ENCODE results near the gene ACTRT2. TPM values are rescaled to one million over a fixed set of nuclear protein-coding genes. Genes with fewer than 3 reads are reported as not detected.

Gene ACTRT2
- total RNA-seq, 1 donor from 2014 or later: not detected

DNA sequence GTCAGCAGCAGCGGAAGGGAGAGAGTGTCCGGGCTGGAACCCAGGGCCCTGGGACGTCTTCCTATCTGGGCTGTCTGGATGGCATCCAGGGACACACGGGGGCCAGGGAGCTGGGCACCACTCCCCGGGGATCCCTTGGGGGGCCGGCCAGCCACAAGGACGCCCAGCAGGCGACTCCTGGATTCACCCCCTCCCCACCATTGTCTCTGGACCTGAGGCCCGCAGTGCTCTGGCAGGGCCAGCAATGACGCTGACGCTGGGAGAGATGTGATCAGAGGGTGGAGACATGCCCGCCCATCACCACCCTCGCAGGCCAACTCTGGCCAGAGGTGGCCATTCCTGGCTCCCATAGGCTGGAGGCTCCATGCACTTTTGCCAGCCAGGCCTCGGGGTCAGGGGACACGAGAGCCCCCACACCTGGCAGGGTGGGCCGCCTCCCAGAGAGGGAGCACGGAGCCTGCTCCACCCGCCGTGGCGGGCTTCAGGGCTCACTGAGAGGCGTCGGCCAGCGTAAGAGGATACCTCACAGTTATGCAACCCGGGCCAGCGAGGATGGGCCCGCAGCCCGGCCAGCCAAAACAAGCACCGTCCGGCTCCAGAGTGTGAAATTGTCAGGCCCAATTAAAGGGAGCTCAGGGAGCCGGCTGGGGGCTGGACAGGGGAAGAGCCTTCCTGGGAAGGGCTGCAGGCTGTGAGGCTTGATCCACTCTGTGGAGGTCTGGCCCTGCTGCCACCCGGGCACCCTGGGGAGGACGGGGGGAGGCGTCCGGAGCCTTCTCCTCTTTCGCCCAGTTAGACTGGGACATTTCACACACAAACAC lies 10.3 kb downstream of the ACTRT2 start:
- Mint-ChIP-seq H3K36me3 (ENCODE audit: low read depth, unreplicated experiment) (no peaks in the 10 kb centered on the region), H3K9me3 (ENCODE audit: unreplicated experiment) (no peaks in the 10 kb centered on the region), H3K4me1 (ENCODE audit: unreplicated experiment) (peaks cover 5% of the 10 kb centered on the region), H3K27me3 (ENCODE audit: unreplicated experiment) (no peaks in the 10 kb centered on the region), H3K27ac (ENCODE audit: unreplicated experiment) (no peak overlapping the region), H3K4me3 (ENCODE audit: unreplicated experiment) (no peak overlapping the region)
- no peak for DNase-seq (ENCODE audit: low spot score)
- TF ChIP-seq, protein P1, sequence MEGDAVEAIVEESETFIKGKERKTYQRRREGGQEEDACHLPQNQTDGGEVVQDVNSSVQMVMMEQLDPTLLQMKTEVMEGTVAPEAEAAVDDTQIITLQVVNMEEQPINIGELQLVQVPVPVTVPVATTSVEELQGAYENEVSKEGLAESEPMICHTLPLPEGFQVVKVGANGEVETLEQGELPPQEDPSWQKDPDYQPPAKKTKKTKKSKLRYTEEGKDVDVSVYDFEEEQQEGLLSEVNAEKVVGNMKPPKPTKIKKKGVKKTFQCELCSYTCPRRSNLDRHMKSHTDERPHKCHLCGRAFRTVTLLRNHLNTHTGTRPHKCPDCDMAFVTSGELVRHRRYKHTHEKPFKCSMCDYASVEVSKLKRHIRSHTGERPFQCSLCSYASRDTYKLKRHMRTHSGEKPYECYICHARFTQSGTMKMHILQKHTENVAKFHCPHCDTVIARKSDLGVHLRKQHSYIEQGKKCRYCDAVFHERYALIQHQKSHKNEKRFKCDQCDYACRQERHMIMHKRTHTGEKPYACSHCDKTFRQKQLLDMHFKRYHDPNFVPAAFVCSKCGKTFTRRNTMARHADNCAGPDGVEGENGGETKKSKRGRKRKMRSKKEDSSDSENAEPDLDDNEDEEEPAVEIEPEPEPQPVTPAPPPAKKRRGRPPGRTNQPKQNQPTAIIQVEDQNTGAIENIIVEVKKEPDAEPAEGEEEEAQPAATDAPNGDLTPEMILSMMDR (IDR thresholded peaks at IDR 0.05; ENCODE audit: unreplicated experiment): no peak

DNA sequence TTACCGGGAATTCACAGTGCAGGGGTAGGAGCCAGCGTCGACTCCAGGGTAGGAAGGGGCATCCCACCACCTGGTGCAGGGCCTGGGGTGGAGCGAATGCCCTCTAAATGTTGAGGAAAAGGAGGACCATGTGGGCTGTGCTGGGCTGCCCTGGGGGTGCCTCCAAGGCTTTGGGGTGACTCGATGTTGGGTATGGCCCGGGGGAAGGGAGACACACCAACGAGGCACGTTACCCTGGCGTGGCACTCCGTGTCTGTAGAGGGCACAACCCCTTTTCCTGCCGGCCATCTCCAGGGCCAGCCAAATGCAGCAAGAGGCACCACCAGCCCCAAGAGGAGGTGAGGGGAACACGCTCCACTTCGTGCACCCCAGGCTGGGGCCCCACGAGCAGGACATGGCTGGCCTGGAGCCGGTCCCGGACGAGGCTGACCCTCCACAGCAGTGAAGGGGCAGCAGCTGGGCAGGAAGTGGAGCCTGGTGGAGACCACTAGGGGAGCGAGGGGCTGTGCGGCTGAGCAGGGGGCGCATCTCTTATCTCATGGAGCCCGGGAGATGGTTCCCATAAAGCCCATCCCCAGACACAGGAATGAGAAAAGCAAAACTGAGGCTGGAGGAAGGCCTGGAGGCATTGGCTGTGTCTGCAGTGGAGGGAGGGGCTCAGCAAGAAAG lies 11.2 kb downstream of the ACTRT2 start:
- no peak for DNase-seq (ENCODE audit: low spot score)
- H3K4me3 Mint-ChIP-seq (ENCODE audit: unreplicated experiment): no peak overlapping the region
- no peaks in the 10 kb centered on the region for H3K27me3 Mint-ChIP-seq (ENCODE audit: unreplicated experiment)
- H3K36me3 Mint-ChIP-seq (ENCODE audit: low read depth, unreplicated experiment): no peaks in the 10 kb centered on the region
- TF ChIP-seq, protein P1 (IDR thresholded peaks at IDR 0.05; ENCODE audit: unreplicated experiment): no peak
- H3K27ac Mint-ChIP-seq (ENCODE audit: unreplicated experiment): no peak overlapping the region
- H3K4me1 Mint-ChIP-seq (ENCODE audit: unreplicated experiment): peaks cover 5% of the 10 kb centered on the region
- H3K9me3 Mint-ChIP-seq (ENCODE audit: unreplicated experiment): no peaks in the 10 kb centered on the region

DNA sequence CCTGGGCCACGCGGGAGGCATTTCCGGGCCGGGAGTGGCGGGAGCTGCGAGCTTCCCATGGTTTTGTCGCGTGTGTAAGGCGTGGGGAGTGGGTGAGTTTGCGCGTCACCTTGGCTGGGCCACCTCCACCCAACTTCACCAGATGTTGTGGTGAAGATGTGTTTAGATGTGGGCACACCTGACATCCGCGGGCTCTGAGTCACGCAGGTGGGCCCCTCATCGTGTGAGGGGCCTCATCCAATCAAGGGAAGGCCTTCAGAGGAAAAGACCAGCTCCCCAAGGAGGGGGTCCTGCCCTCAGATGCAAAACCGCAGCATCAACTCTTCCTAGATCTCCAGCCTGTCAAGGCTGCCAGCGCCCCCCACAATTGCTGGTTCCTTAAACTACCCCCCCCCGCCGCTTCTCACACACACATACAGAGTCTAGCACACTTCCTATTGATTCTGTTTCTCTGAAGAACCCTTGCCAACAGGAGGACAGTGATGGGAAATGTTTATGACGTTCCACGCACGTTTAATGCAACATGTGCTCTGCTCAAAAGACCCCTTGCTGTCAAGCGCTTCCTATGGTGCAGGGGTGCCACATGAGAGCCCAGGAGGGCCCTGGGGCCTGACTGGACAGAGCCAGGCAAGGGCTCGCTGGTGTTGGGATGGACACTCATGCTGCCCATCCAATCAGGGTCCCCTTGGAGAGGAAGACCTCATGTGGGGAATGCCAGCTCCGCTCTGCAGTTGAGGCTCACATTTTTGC lies 11.9 kb downstream of the ACTRT2 start:
- no peak for DNase-seq (ENCODE audit: low spot score)
- peaks cover 5% of the 10 kb centered on the region for H3K4me1 Mint-ChIP-seq (ENCODE audit: unreplicated experiment)
- peaks cover 3% of the 10 kb centered on the region for H3K27me3 Mint-ChIP-seq (ENCODE audit: unreplicated experiment)
- TF ChIP-seq, protein P1 (IDR thresholded peaks at IDR 0.05; ENCODE audit: unreplicated experiment): no peak
- H3K4me3 Mint-ChIP-seq (ENCODE audit: unreplicated experiment): no peak overlapping the region
- H3K9me3 Mint-ChIP-seq (ENCODE audit: unreplicated experiment): no peaks in the 10 kb centered on the region
- H3K36me3 Mint-ChIP-seq (ENCODE audit: low read depth, unreplicated experiment): no peaks in the 10 kb centered on the region
- H3K27ac Mint-ChIP-seq (ENCODE audit: unreplicated experiment): no peak overlapping the region

DNA sequence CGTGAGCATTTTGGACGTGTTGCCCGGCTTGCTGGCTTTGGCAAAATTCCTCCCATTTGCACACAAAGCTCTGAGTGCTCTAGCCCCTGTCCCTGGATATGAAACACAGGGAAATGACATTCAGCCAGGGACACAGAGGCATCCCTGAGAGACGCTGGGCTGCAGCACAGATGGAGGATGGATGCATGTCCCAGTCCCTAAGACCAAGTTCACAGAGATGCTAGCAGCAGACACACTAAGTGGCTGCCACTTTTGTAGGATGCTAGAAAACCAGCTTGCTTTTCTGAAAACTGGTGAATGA lies 12.5 kb downstream of the ACTRT2 start:
- peaks cover 5% of the 10 kb centered on the region for H3K4me1 Mint-ChIP-seq (ENCODE audit: unreplicated experiment)
- peaks cover 3% of the 10 kb centered on the region for H3K27me3 Mint-ChIP-seq (ENCODE audit: unreplicated experiment)
- H3K9me3 Mint-ChIP-seq (ENCODE audit: unreplicated experiment): no peaks in the 10 kb centered on the region
- DNase-seq (ENCODE audit: low spot score): no peak
- H3K4me3 Mint-ChIP-seq (ENCODE audit: unreplicated experiment): no peak overlapping the region
- H3K27ac Mint-ChIP-seq (ENCODE audit: unreplicated experiment): no peak overlapping the region
- TF ChIP-seq, protein P1 (IDR thresholded peaks at IDR 0.05; ENCODE audit: unreplicated experiment): no peak
- H3K36me3 Mint-ChIP-seq (ENCODE audit: low read depth, unreplicated experiment): no peaks in the 10 kb centered on the region

Measured in endothelial cell (in vitro differentiated cells).